ENCODE results near the gene ANKFY1.

DNA sequence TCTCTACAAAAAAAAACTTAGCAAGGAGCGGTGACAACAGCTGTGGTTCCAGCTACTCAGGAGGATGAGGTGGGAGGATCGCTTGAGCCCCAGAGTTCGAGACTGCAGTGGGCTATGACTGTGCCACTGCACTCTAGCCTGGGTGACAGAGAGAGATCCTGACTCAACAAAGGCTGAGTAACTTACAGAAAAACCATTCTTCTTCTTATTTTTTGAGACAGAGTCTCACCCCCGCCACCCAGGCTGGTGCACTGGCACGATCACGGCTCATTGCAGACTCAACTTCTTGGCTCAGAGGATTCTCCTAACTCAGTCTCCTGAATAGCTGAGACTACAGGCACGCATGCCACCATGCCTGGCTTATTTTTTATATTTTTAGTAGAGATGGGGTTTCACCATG is 64.8 kb downstream of the ANKFY1 start:
- TF ChIP-seq POLR2A (IDR thresholded peaks at IDR 0.05): no peak
- TF ChIP-seq, protein P1, sequence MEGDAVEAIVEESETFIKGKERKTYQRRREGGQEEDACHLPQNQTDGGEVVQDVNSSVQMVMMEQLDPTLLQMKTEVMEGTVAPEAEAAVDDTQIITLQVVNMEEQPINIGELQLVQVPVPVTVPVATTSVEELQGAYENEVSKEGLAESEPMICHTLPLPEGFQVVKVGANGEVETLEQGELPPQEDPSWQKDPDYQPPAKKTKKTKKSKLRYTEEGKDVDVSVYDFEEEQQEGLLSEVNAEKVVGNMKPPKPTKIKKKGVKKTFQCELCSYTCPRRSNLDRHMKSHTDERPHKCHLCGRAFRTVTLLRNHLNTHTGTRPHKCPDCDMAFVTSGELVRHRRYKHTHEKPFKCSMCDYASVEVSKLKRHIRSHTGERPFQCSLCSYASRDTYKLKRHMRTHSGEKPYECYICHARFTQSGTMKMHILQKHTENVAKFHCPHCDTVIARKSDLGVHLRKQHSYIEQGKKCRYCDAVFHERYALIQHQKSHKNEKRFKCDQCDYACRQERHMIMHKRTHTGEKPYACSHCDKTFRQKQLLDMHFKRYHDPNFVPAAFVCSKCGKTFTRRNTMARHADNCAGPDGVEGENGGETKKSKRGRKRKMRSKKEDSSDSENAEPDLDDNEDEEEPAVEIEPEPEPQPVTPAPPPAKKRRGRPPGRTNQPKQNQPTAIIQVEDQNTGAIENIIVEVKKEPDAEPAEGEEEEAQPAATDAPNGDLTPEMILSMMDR (IDR thresholded peaks at IDR 0.05 in 4 of 5, conservative IDR thresholded peaks at IDR 0.05 in 1 of 5): no peak

Measured in gastrocnemius medialis (tissue), 4 donors.